Left colon (tissue), 2 donors: ENCODE data around the gene HSPA1A. TPM values are rescaled to one million over a fixed set of nuclear protein-coding genes. Genes with fewer than 3 reads are reported as not detected.
A peak's percentile ranks its signal among the peaks of the same experiment; 100 is the strongest.
"Not testable (repeated sequence)": the region's sequence is repeated elsewhere in the genome, so short reads cannot be mapped to it uniquely, and the experiment has no call there.

Experiments
- ATAC-seq: fragments of 200-7000 bp; cut with Tn5 transposase; one replicate; pipeline ENCODE4 v1.9.1; 2020; ENCODE audit warnings: mild to moderate bottlenecking, moderate library complexity
- DNase-seq, 2 donors: peaks; one replicate each; pipeline ENCODE4 v3.0.0-alpha.2; 2020
- intact Hi-C, 2 donors: fragments of 100-400 bp; cut with DNase I in 1 of 2; cut with micrococcal nuclease in 1 of 2; formaldehyde crosslinking; loops; one replicate each; pipeline versions ENCODE4 v1.11.2 to v1.14.0; 2022; cut with DNase I, micrococcal nuclease
- total RNA-seq, 2 donors: library from RNA; stranded (reverse); fragmentation: NEBNext Ultra II Directional; extraction: Animal tissue kit (Norgen Biotek cat#: 25700); gene quantifications; one replicate each; pipeline ENCODE4 v1.2.1, GENCODE V29; 2021
- donor health status: DM: no; HTN: no; CAD: no.
- donor health status: DM: yes; HTN: yes; CAD: no.

The HSPA1A gene
- total RNA-seq, 2 donors from 2014 or later = 124 to 136 TPM

DNA sequence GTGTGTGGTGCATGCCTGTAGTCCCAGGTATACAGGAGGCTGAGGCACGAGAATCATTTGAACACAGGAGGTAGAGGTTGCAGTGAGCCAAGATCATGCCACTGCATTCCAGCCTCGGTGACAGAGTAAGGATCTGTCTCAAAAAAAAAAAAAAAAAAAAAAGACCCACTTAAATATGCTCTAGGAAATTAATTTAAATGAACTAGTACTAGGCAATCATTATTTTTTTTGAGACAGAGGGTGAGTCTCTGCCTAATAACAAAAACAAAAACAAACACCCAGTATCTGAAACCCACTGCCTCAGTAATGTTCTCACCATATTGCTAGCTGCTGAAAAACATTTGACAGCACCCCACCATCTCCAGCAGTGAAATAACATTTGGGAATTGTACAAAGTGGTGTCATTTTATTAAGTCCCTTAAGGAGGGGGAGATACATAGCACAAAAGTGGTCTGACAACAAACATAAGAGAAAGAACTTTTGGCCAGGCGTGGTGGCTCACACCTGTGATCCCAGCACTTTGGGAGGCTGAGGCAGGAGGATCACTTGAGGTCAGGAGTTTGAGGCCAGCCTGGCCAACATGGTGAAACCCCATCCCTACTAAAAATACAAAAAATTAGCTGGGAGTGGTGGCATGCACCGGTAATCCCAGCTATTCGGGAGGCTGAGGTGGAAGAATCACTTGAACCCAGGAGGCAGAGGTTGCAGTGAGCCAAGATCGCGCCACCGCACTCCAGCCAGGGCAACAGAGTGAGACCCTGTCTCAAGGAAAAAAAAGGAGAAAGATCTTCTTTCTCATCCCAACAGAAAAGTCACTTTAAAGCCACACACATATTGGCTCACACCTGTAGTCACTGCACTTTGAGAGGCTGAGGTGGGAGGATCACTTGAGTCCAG lies 14.1 kb upstream of the HSPA1A start:
- intact Hi-C loops = not testable (repeated sequence)

DNA sequence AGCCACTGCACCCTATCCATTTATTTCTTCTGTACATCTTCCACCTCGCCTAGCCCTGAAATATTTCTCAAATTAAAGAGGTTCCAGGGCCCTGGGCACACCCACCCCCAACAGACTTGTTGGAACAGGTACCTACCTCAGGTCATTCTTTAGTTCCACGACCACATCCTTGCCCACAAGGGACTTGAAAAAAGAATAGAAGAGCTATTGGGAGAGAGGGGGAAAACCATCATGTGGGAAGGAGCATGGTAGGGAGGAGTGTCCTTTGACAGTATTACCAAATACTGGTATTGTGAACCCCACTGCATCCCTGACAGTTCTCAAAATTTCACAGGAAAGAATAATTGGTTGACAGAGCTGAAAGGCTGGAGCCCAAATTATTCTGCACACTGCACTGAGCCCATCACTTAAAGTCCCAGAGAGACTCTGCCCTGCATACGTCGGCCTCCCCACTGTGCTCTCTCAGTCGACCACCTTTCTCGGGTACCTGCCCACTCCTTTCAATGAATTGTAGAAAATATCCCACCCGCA lies 9.3 kb upstream of the HSPA1A start:
- intact Hi-C loops = no loop called here
- no peak for DNase-seq
- ATAC-seq = peak; percentile 4

More for the DNA sequence above, 14.1 kb upstream of the HSPA1A start:
- not testable (repeated sequence) for ATAC-seq, DNase-seq

DNA sequence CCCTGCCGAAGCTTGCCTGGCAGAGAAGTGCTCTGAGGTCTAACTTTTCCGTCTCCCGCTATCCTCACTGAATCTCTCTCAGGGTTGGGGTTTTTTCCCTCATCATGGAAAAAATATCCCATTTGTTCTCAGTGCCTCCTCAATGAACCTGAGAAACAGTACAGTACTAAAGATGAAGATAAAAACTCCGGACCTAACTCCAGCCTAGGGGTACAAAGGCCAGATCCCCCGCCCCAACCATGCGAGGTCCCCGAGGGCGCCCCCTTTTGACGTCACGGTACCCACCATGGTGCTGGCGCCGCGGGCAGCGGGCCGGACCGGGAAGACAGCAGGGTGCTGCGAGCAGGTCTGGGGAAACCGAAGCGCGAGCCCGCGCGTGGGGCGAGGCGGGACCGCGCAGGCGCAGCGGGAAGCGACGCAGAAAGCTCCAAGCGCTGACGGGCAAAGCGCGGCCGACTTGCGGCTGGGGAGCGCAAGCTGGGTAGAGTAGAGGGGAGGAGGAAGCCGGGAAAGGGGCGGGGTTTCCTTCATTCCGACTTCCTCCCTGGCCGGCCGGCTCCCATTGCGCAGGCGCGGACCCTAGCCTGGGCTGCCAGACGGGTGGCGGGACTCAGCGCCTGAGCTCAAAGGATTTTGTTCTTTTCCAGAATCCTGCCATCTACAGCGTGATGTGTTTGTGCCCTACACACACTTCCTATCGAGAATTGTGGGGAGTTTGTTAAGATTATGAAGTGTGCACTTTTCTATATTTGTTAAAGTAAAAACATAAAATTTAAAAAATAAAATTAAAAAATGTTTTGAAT lies 8.7 kb upstream of the HSPA1A start, which contains the start of gene LSM2:
Gene LSM2, minus strand, starts transcription at position 497 of the 803 bp plus-strand sequence. Its CDS starts 209 bp downstream, at position 288.
- intact Hi-C loops = no loop called here
- ATAC-seq = peak; percentile 99
- peak; percentile 98 for DNase-seq

DNA sequence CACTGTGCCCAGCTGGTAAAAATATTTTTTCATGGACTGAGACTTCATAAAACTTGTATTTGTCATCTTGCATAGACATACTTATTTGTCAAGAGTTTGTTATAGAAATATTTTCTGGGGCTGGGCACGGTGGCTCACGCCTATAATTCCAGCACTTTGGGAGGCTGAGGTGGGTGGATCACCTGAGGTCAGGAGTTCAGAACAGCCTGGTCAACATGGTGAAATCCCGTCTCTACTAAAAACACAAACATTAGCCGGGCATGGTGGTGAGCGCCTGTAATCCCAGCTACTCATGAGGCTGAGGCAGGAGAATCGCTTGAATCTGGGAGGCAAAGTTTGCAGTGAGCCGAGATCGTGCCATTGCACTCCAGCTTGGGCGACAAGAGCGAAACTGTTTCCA lies 6.7 kb upstream of the HSPA1A start:
- intact Hi-C loops, DNase-seq, ATAC-seq: not testable (repeated sequence)

DNA sequence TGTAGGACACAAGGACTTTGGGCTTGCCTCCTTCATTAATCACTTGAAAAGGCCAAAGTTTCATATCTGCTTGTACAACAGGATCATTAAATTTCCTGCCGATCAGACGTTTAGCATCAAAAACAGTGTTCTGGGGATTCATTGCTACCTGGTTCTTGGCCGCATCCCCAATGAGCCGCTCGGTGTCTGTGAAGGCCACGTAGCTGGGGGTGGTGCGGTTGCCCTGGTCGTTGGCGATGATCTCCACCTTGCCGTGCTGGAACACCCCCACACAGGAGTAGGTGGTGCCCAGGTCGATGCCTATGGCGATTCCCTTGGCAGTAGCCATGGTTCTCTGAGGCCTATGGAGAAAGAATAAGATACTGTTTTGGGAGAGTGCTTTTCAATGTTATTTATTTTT lies 3.7 kb upstream of the HSPA1A start:
- no peak for DNase-seq
- no peak for ATAC-seq
- intact Hi-C loops = no loop called here

DNA sequence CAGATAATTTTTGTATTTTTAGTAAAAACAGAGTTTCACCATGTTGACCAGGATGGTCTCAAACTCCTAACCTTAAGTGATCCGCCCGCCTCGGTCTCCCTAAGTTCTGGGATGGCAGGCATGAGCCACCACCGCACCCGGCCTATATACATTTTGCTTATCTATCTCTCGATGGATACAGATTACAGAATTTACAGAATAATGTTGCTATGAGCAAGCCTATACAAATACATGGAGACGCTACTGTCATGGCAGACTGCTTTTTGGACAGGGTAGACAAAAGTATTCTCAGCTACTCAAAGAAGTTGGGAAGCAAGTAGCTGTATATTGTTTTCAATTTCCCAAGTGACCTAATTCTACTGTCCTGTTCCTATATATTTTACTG lies 1.9 kb upstream of the HSPA1A start:
- intact Hi-C loops = no loop called here
- DNase-seq (no peak), ATAC-seq (no peak)

DNA sequence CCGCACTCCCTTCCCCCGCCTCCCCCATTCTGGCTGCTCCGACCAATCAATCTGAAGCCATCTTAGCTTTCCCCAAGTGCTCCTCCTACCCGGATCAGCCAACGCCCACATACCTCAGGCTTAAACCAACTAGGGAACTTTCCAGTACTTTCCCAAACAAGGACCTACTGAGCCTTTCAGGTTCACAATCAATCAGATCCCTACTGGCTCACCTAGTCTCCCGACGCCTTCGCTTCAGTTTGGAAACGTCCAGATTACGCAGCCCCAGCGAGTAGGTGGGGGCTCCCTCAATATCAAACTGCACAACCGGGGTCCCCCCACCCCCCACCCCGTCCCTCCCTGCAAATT lies 692 bp upstream of the HSPA1A start:
- ATAC-seq (peak; percentile 83), DNase-seq (peak; percentile 92 to 99)
- intact Hi-C loops = no loop called here

DNA sequence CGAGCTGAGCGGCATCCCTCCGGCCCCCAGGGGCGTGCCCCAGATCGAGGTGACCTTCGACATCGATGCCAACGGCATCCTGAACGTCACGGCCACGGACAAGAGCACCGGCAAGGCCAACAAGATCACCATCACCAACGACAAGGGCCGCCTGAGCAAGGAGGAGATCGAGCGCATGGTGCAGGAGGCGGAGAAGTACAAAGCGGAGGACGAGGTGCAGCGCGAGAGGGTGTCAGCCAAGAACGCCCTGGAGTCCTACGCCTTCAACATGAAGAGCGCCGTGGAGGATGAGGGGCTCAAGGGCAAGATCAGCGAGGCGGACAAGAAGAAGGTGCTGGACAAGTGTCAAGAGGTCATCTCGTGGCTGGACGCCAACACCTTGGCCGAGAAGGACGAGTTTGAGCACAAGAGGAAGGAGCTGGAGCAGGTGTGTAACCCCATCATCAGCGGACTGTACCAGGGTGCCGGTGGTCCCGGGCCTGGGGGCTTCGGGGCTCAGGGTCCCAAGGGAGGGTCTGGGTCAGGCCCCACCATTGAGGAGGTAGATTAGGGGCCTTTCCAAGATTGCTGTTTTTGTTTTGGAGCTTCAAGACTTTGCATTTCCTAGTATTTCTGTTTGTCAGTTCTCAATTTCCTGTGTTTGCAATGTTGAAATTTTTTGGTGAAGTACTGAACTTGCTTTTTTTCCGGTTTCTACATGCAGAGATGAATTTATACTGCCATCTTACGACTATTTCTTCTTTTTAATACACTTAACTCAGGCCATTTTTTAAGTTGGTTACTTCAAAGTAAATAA lies 2.0 kb downstream of the HSPA1A start:
- DNase-seq, ATAC-seq, intact Hi-C loops: not testable (repeated sequence)

DNA sequence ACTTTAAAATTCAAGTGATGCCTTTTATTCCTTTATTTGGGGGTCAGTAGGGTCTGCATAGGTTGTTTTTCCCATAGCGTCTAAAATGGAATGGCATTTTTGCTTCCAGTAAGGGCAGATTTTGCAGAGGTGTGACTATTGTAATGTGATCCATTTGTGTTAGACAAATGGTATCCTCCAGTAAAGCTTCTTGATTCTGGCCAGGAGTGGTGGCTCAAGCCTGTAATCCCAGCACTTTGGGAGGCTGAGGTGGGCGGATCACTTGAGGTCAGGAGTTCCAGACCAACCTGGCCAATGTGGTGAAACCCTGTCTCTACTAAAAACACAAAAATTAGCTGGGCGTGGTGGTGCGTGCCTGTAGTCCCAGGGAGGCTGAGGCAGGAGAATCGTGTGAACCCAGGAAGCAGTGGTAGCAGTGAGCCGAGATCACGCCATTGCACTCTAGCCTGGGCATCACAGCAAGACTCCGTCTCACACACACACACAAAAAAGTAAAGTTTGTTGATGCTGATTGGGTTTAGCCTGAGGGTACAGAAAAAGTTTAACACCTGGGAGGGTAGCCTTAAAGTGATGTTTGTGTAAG lies 2.7 kb downstream of the HSPA1A start:
- intact Hi-C loops = not testable (repeated sequence)

DNA sequence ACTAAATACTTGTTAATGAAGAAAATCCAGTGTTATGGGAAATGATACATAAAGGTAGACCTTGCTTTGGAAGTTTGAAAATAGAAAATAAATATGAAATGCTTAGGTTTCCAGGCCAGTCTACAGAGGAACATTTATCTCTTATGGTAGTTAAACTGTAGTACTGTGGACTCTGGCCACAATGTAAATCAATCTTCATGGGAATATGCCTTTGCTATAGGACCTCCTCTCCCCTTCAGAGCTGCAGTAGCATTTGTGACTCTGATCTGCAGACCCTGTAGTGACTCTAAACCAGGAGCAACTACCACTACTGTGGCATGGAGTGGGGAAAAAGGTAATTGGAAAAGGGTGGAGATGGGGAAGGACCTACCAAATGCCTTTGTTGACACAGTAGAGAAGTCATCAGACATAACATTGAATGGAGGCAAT lies 4.5 kb downstream of the HSPA1A start:
- DNase-seq = no peak
- ATAC-seq = peak; percentile 24
- intact Hi-C loops = no loop called here

More for the DNA sequence above, 2.7 kb downstream of the HSPA1A start:
- DNase-seq, ATAC-seq: not testable (repeated sequence)

DNA sequence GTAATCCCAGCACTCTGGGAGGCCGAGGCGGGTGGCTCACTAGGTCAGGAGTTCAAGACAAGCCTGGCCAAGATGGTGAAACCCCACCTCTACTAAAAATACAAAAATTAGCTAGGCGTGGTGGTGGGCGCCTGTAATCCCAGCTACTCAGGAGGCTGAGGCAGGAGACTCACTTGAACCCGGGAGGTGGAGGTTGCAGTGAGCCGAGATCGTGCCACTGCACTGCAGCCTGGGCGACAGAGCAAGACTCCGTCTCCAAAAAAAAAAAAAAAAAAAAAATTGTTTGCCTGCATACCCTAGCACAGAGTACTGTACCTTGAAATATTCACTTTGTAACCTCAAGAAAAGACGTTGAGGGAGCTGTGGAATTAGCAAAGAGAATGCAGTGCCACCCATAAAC lies 5.1 kb downstream of the HSPA1A start:
- DNase-seq, intact Hi-C loops: not testable (repeated sequence)

DNA sequence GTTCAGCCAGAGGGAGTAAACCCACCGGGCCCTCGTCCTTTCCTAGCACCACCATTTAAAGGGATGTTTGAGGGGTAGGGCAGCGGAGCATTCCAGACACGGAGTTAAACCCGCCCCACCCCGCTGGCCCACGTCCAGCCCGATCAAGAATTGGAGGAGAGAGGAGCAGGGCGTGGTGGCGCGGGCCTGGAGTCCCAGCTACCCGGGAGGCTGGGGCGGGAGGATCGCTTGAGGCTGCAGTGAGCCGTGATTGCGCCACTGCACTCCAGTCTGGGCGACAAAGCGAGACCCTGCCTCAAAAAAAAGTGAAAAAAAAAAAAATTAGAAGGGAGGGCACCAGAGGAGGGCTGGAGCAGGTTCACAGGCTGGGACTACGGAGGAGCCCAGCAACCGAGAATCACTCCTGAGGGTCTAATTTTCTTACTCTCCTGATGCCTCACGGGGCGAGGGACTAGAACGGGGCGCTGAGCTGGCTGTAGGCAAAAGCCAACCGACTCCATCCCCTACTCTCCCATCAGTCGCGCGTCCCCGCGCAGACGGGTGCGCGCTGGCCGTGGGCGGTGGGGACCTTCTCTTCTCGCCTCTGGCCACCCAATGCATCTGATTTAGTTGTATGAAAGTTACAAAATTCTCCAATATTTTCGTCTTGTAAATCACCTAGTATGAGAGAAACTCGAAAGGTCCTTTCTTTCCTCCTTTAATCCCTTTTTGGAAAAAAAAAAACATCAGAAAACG lies 6.1 kb downstream of the HSPA1A start:
- peak; percentile 63 for ATAC-seq

More for the DNA sequence above, 5.1 kb downstream of the HSPA1A start:
- not testable (repeated sequence) for ATAC-seq

DNA sequence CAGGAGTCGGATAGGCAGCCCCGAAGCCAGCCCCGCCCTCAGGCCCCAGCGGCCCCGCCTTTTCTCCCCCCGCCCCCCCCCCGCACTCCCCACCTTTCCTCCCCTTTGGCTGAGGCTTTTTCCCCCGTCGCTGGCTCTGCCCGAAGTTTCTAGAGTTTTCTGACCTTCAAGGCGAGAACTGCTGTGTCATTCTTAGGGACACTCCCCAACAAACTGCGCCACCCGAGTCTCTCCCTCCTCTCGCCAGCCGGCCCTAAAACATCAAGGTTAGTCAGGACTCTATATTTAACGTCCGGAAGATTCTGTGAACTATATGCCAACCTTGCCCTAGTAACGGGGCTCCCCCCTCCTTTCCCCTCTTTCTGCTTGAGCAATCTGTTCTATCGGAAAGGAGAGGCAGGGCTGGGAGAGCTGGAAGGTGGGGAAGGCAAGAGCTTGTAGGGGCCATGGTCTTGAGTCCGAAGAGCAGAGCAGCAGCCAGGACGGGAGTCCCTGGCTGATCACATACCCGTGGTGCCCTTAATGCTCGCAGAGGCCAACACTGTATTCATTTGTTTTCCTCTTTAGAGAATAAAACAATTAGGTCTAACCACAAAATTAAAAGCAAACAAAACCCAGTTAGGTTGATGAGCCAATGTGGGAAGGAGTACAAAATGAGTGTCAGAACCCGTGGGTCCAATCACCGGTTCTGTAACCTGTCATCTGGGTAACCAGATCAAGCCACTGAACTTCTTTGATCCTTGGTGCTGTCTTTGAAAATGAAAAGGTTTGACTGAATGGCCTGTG lies 6.9 kb downstream of the HSPA1A start:
- intact Hi-C loops = no loop called here
- peak; percentile 63 for ATAC-seq

More for the DNA sequence above, 6.1 kb downstream of the HSPA1A start:
- peak; percentile 89 to 96 for DNase-seq
- intact Hi-C loops = no loop called here

DNA sequence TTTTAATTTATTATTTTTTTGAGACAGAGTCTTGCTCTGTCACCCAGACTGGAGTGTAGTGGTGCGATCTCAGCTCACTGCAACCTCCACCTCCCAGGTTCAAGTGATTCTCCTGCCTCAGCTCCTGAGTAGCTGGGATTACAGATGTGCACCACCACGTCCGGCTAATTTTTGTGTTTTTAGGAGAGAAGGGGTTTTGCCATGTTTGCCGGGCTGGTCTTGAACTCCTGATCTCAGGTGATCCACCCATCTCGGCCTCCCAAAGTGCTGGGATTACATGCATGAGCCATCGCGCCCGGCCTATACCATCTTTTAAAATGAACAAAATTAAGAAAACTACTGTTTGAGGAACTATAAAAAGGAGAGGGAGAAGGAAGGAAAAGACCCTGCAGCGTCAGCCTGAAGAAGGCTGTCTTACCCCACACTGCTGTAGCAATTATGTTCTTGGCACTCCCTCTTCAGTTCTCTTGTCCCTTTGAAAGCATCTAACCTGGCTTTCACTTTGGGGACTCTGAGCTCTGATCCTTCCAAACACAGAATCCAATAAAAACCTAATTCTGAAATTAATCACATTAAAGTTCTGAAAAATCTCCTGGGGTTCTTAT lies 8.4 kb downstream of the HSPA1A start:
- intact Hi-C loops, DNase-seq, ATAC-seq: not testable (repeated sequence)

More for the DNA sequence above, 6.9 kb downstream of the HSPA1A start:
- DNase-seq = peak; percentile 83 to 93

DNA sequence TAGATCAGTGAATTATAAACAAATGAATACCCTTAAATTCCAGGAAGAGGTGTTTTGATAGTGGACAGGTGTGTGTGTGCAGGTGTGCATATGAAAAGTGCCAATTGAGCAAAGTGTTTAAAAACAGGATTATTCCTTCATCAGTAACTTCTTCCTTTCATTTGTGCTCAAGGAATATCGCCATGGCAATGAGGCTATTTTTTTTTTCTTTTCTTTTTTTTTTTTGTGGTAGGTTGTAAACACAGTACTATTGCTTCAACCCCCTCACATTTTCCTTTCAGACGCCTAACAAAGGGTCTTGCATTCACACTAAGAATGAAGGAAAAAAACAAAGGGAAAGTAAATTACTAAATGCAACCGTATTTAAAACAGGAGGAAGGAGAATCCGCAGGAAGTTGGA lies 10.2 kb downstream of the HSPA1A start:
- intact Hi-C loops = no loop called here
- ATAC-seq = no peak

DNA sequence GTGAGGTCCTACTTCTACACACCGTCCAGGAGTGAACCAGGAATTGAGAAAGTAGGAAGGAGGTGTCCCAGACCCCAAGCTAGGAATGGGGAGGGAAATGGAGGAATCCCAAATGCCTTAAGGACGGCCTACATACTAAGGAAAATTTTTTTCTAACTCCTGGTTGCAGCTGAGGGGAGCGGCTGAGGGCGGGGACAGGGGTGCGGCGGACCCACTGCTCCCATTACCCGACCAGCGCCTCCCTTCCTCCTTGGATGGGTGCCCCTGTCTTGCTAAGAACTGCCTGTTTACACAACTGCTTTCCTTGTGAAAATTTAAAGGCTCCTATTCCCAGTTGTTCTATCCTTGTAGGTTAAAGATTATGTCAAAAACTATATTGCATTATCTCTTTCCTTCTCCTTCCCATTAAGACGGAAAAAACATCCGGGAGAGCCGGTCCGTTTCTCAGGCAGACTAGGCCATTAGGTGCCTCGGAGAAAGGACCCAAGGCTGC lies 11.5 kb downstream of the HSPA1A start:
- peak; percentile 58 for ATAC-seq
- intact Hi-C loops = no loop called here
- DNase-seq = peak; percentile 88 to 94

More for the DNA sequence above, 10.2 kb downstream of the HSPA1A start:
- DNase-seq = no peak
